Transverse colon (tissue), 4 donors: Measurements from ENCODE around the gene NSL1.

Experiments
- POLR2A ChIP-seq: fragments of 450-650 bp; IDR thresholded peaks from one replicate; pipeline ENCODE4 v1.6.1; 2016; ENCODE audit warnings: antibody characterized with exemption, mild to moderate bottlenecking, moderate library complexity
- POLR2AphosphoS5 ChIP-seq, 3 donors: sonication (generic); formaldehyde crosslinking; IDR thresholded peaks; one replicate each; pipeline ENCODE4 v1.6.1; 2016; ENCODE audit warnings: antibody characterized with exemption in 3 of 3
- TF ChIP-seq, protein P1 (sequence below), 5 experiments: fragments of 200-600 bp in 3 of 5; fragments of 450-650 bp in 2 of 5; sonication (generic) in 3 of 5; IDR thresholded peaks; 1 replicate in 2 of 5; 2 replicates in 3 of 5; pipeline ENCODE4 v1.5.1; 2016 to 2017; ENCODE audit warnings: antibody characterized with exemption in 5 of 5, inconsistent platforms in 3 of 5, mild to moderate bottlenecking in 2 of 5, moderate library complexity in 1 of 5

DNA sequence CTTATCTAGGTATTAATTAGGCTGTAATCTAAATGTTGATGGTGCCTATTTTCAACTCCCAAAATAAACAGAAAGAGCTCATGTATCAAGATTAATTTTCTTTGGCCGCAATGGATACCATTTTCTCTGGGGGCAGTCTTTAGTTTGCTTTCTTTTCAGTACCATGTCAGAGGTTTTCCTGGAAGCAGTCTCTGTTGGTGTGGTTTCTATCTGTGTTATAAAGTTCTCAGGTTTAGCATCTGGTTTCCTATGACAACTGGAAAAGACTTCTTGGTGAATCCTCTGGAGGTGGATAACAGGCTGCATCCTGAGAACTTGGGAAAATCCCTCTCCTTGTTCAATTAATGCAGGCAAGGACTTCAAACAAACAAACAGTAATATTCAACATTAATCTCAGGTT, 53.2 kb downstream of the NSL1 start:
- TF ChIP-seq, protein P1, sequence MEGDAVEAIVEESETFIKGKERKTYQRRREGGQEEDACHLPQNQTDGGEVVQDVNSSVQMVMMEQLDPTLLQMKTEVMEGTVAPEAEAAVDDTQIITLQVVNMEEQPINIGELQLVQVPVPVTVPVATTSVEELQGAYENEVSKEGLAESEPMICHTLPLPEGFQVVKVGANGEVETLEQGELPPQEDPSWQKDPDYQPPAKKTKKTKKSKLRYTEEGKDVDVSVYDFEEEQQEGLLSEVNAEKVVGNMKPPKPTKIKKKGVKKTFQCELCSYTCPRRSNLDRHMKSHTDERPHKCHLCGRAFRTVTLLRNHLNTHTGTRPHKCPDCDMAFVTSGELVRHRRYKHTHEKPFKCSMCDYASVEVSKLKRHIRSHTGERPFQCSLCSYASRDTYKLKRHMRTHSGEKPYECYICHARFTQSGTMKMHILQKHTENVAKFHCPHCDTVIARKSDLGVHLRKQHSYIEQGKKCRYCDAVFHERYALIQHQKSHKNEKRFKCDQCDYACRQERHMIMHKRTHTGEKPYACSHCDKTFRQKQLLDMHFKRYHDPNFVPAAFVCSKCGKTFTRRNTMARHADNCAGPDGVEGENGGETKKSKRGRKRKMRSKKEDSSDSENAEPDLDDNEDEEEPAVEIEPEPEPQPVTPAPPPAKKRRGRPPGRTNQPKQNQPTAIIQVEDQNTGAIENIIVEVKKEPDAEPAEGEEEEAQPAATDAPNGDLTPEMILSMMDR (IDR thresholded peaks at IDR 0.05): no peak
- TF ChIP-seq POLR2A (no peak), POLR2AphosphoS5 (IDR thresholded peaks at IDR 0.05) (no peak)
